HG03159 (cell line): ENCODE measurements around the gene MAGOH.
"Not testable (repeated sequence)": the region's sequence is repeated elsewhere in the genome, so short reads cannot be mapped to it uniquely, and the experiment has no call there.

Experiments used
- ATAC-seq: cut with Tn5 transposase; IDR thresholded peaks from one replicate; pipeline ENCODE4 v1.9.1; 2021; ENCODE audit warnings: mild to moderate bottlenecking, moderate library complexity; ENCODE audit not compliant: unreplicated experiment

Gene MAGOH

DNA sequence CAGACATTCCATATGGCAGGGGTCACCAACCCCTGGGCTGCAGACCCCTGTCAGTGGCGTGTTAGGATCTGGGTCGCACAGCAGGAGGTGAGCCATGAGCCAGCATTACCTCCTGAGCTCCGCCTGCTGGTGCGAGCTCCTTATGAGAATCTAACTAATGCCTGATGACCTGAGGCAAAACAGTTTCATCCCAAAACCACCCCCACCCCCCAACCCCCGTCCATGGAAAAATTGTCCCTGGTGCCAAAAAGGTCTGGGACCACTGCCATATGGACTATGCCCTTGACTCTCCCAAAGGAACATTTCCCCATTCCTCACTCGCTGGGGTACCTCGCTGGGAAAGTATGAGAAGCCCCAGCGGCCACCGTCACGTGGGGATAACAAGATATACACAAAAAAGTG lies 48.1 kb downstream of the MAGOH start:
- no peak for ATAC-seq

GRCh38 chr1:53189061-53189460 lies 49.3 kb downstream of the MAGOH start:
- ATAC-seq, result no peak

- ATAC-seq, result no peak
Measured at GRCh38 chr1:53188099-53188498, 50.2 kb downstream of the MAGOH start.

GRCh38 chr1:53187401-53187800 lies 50.9 kb downstream of the MAGOH start:
- no peak for ATAC-seq

DNA sequence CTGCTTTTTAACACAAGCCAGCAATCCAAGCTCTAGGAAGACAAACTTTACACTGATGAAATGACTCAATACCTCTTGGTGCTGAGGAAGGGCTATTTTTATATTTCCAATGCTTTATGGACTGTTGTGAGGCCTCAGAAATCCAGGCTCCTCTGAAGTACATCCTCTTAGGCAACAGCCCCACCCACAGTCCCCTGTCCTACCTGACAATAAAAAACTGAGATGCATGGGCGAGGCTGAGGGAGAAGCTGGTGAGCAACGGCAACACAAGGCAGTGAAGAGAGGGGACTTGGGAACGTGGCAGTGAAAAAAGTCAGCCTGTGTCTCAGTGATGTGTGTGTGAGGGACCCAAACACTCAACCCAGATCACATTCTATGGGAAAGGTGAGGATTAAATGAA lies 51.8 kb downstream of the MAGOH start:
- ATAC-seq, result no peak

DNA sequence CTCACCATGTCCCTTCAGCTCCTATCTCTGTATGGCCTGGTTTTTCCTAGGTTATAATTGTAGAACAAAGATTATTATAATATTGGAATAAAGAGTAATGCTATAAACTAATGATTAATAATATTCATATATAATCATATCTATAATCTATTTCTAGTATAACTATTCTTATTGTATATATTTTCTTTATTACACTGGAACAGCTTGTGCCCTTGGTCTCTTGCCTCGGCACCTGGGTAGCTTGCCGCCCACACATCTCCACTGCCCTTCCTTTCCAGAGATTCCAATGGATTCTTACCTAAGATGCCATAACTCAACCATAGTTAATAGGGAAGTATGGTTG lies 52.4 kb downstream of the MAGOH start:
- ATAC-seq, result not testable (repeated sequence)

- no peak for ATAC-seq
Measured at GRCh38 chr1:53183095-53183990, 55.0 kb downstream of the MAGOH start.

- no peak for ATAC-seq
Measured at GRCh38 chr1:53182716-53183094, 55.6 kb downstream of the MAGOH start.

DNA sequence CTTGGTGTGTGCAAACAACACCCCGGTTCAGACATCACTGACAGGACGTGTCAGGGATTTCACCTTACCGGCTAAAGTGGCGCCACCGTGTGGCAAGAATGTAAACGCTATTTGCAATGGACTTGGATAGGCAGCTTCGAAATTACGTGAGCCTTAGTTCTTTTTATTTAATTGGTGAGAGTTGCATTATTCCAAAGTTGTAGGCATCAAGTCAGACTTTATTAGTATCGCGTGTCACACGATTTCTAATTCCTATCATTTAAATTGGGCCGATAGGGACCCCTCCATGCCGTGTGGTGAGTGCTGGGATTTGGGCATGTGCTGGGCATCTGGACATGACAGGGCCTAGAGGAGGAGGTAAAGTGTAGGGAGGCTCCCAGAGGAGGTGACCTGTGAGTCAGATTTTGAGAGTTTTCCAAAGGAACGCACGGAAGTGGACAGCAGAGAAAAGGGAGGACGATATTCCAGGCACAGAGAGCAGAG lies 56.2 kb downstream of the MAGOH start:
- no peak for ATAC-seq

GRCh38 chr1:53180951-53181350 lies 57.4 kb downstream of the MAGOH start:
- no peak for ATAC-seq

- ATAC-seq, result no peak
Measured at GRCh38 chr1:53180226-53180625, 58.1 kb downstream of the MAGOH start.
